ENCODE data around the gene CDH12.

- TF ChIP-seq EZH2phosphoT487 (IDR thresholded peaks at IDR 0.05; ENCODE audit: insufficient read depth, low read depth), result no peak
- no peak for TF ChIP-seq EZH2 (IDR thresholded peaks at IDR 0.05; ENCODE audit: insufficient read depth, poor library complexity, severe bottlenecking)
Measured at GRCh38 chr5:22837803-22838202, 15.3 kb downstream of the CDH12 start.
